Measurements from ENCODE around the gene PITRM1. TPM values are rescaled to one million over a fixed set of nuclear protein-coding genes. Genes with fewer than 3 reads are reported as not detected.

PITRM1 gene
- total RNA-seq, 1 experiment from 2014 or later: 83.5 TPM

GRCh38 chr10:3093996-3094395 lies 78.6 kb downstream of the PITRM1 start:
- peaks cover 37% of the 10 kb centered on the region for H3K4me1 ChIP-seq (ENCODE audit: insufficient read depth, low read length, poor library complexity, severe bottlenecking)
- no peak overlapping the region for H3K4me3 ChIP-seq (ENCODE audit: low read depth, low read length, poor library complexity, severe bottlenecking)
- H3K27ac ChIP-seq (ENCODE audit: low read depth, low read length, poor library complexity, severe bottlenecking): peak overlapping the region; percentile 97
- intact Hi-C loops (cut with micrococcal nuclease; ENCODE audit: unreplicated experiment): no loop called here
- no peak for DNase-seq (ENCODE audit: low spot score)
- no peaks in the 10 kb centered on the region for H3K27me3 ChIP-seq (replicated peaks; ENCODE audit: insufficient read depth, low read depth, low read length, poor library complexity)
- TF ChIP-seq EZH2 (IDR thresholded peaks at IDR 0.05; ENCODE audit: borderline replicate concordance, low read depth, low read length, poor library complexity, severe bottlenecking): no peak
- TF ChIP-seq CTCF (conservative IDR thresholded peaks at IDR 0.05; ENCODE audit: low read depth, low read length): no peak
- ChIA-PET CTCF (no interaction called here), POLR2A (ENCODE audit: low non-redundant PET) (no interaction called here)
- peaks cover 2% of the 10 kb centered on the region for H3K36me3 ChIP-seq (ENCODE audit: insufficient read depth, low read length, poor library complexity, severe bottlenecking)
- no TSS peak for BruUV-seq (replicated peaks)
- no peaks in the 10 kb centered on the region for H3K9me3 ChIP-seq (ENCODE audit: low read depth, low read length, poor library complexity, severe bottlenecking)

- Histone ChIP-seq H3K36me3 (ENCODE audit: insufficient read depth, low read length, poor library complexity, severe bottlenecking) (peaks cover 2% of the 10 kb centered on the region), H3K27ac (ENCODE audit: low read depth, low read length, poor library complexity, severe bottlenecking) (no peak overlapping the region), H3K4me3 (ENCODE audit: low read depth, low read length, poor library complexity, severe bottlenecking) (no peak overlapping the region), H3K9me3 (ENCODE audit: low read depth, low read length, poor library complexity, severe bottlenecking) (no peaks in the 10 kb centered on the region), H3K4me1 (ENCODE audit: insufficient read depth, low read length, poor library complexity, severe bottlenecking) (peaks cover 33% of the 10 kb centered on the region), H3K27me3 (replicated peaks; ENCODE audit: insufficient read depth, low read depth, low read length, poor library complexity) (no peaks in the 10 kb centered on the region)
- CTCF ChIA-PET: no interaction called here
- no TSS peak for BruUV-seq (replicated peaks)
- POLR2A ChIA-PET (ENCODE audit: low non-redundant PET): no interaction called here
- intact Hi-C loops (cut with micrococcal nuclease; ENCODE audit: unreplicated experiment): no loop called here
- TF ChIP-seq CTCF (conservative IDR thresholded peaks at IDR 0.05; ENCODE audit: low read depth, low read length): no peak
- TF ChIP-seq EZH2 (IDR thresholded peaks at IDR 0.05; ENCODE audit: borderline replicate concordance, low read depth, low read length, poor library complexity, severe bottlenecking): no peak
- DNase-seq (ENCODE audit: low spot score): no peak
These were observed 80.7 kb downstream of the PITRM1 start for GRCh38 chr10:3091921-3092320.

- no TSS peak for BruUV-seq (replicated peaks)
- POLR2A ChIA-PET (ENCODE audit: low non-redundant PET): interaction anchor here (0.5 kb wide), 1 partner anchor 24 kb away, joined by 12 read pairs; the partner anchor contains the start of gene PFKP
These were observed 81.4 kb downstream of the PITRM1 start for GRCh38 chr10:3090914-3091787.

More at GRCh38 chr10:3090914-3091787, 81.4 kb downstream of the PITRM1 start:
- H3K27ac ChIP-seq (ENCODE audit: low read depth, low read length, poor library complexity, severe bottlenecking): no peak overlapping the region
- no peak overlapping the region for H3K4me3 ChIP-seq (ENCODE audit: low read depth, low read length, poor library complexity, severe bottlenecking)
- H3K27me3 ChIP-seq (replicated peaks; ENCODE audit: insufficient read depth, low read depth, low read length, poor library complexity): no peaks in the 10 kb centered on the region
- no peaks in the 10 kb centered on the region for H3K9me3 ChIP-seq (ENCODE audit: low read depth, low read length, poor library complexity, severe bottlenecking)
- CTCF ChIA-PET: no interaction called here
- TF ChIP-seq EZH2 (IDR thresholded peaks at IDR 0.05; ENCODE audit: borderline replicate concordance, low read depth, low read length, poor library complexity, severe bottlenecking) (no peak), CTCF (conservative IDR thresholded peaks at IDR 0.05; ENCODE audit: low read depth, low read length) (no peak)
- intact Hi-C loops (cut with micrococcal nuclease; ENCODE audit: unreplicated experiment): no loop called here
- DNase-seq (ENCODE audit: low spot score): peak; percentile 34
- H3K36me3 ChIP-seq (ENCODE audit: insufficient read depth, low read length, poor library complexity, severe bottlenecking): peaks cover 2% of the 10 kb centered on the region
- peaks cover 29% of the 10 kb centered on the region for H3K4me1 ChIP-seq (ENCODE audit: insufficient read depth, low read length, poor library complexity, severe bottlenecking)
